Stimulated activated CD8-positive, alpha-beta memory T cell treated with anti-CD3 and anti-CD28 coated beads, Interleukin-7, amount 100 ng/mL, for 48 hours (primary cell): ENCODE data around the gene HARBI1.

Source experiments
- DNase-seq, 2 donors: peaks; one replicate each; pipeline ENCODE4 v3.0.0-alpha.2; 2020; ENCODE audit warnings: low read depth in 1 of 2; ENCODE audit errors: extremely low read depth in 1 of 2

Gene HARBI1

GRCh38 chr11:46633291-46634217, 16.5 kb upstream of the HARBI1 start:
- DNase-seq, result no peak

DNA sequence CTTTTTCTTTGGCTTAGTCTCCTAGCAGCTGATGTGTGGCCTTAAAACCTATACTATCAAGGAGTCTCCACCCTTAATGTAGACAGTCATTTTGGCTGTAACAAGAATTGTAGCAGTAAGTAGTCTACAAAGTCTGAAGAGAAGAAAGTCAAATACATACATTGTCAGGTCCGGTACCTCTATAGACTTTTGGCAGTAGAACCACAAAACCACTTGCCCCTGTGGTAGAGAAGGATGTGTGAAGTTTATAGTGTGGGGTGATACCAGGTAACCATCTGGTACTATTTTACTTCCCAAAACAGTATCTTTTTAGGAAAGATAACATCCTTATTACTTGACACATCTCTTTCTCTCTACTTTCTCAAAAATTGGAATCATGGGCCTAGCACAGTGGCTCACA, 15.5 kb upstream of the HARBI1 start:
- DNase-seq, result no peak

DNA sequence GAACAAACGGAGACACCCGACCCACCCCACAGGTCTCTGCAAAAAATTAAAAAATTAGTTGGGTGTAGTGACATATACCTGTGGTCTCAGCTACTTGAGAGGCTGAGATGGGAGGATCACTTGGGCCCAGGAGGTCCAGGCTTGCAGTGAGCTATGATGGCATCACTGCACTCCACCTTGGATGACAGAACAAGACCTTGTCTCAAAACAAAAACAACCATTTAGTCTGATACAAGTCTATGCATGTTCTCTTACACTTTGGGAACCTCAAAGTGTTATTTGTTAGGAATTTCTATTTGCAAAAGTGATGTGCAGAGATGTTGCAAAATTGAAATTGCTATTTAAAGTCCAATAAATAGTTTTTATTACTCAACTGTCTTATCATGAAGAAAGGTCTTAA, 14.6 kb upstream of the HARBI1 start:
- DNase-seq, result no peak

GRCh38 chr11:46630237-46630636, 13.2 kb upstream of the HARBI1 start:
- no peak for DNase-seq

GRCh38 chr11:46628961-46629360, 11.9 kb upstream of the HARBI1 start:
- DNase-seq, result no peak

GRCh38 chr11:46625406-46625805, 8.4 kb upstream of the HARBI1 start:
- DNase-seq, result no peak

DNA sequence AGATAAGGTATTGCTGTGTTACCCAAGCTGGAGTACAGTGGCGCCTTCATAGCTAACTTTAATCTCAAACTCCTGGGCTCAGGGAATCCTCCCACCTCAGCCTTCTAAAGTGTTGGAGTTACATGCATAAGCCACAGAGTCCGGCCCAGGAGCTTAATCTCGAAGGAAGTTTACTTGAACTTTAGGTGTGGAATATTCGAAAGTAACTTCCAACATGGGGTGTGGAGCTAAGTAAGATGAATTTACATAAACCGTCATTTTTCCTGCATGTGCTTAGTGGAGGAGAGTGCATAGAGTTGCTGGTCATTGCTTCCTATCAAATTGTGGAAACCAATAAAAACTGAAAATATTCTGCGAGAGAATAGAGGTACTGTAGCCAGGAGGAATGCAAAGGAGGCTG, 1.8 kb upstream of the HARBI1 start:
- no peak for DNase-seq

DNA sequence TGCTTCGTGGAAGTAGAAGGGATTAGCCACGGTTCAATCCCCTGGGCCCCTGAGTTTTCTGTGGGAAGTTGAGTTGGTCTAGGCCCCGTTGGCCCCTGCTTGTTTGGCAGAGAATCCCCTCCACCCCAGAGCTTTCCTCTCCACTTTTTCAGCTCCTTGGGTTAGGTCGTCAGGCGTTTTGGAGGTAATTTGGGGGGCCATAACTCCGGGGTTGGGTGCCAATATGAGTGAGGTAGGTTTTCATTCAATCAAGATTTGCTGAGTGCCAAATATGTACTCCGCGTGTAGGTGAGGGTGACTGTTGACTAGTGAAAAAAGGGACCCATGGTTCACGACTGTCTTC, 916 bp upstream of the HARBI1 start:
- no peak for DNase-seq

DNA sequence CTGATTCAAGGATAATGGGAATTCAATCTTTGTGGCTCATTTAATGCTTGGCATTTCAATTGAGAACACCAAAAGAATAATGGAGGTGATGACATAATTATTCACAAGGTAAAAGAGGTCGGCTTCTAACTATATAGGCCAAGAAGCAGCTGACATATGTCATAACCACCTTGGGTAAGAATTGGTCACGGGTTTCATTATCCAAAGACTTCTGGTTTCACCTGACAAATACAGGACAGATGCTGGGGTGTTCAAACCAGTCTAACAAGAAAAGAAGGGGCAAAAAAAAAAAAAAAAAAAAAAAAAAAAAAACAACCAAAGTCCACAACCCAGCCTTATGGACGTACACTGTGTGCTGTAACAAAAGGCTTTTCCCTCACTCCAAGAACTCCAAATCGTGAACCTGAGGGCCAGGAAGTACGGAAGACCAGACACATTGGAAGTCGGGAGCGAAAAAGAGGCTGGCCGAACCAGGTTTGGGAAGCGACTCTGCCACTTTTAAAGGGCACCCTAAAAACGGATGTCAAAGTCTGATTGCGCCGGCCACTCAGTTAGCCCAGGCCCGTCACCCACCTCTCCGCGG, 385 bp downstream of the HARBI1 start:
- DNase-seq, result no peak

DNA sequence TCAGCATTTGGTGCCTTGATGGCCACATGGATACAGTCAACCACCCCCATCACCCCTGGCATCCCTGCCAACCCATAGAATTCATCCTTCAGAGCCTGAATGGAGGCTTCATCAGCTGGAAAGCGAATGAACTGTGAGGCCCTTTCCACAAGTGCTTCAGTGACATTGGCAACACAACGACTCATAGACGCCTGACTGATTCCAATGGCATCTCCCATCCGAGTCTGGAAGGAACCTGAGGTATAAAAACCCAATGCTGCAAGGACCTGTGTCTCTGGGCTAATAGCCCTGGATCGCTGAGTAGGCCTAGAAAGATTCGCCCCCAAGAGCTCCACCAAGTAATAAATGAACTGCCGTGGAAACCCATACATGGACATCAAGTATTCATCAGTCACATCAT, 1.3 kb downstream of the HARBI1 start:
- no peak for DNase-seq

DNA sequence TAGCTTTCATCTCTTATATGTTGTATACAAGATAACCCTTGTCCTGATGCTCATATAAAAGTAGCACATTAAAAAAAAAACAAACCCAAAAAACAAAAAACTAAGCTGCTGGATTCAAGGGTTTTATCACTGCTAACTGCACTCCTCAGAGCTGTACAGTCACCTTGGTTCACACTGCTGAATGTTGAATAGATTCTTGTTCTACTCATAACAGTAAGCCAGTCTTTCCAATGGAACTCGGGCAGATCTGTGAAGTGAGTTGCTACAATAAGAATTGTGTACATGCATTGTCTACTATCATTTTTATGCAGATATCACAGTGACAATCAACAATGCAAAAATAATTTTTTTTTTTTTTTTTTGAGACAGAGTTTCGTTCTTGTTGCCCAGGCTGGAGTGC, 4.7 kb downstream of the HARBI1 start:
- no peak for DNase-seq

DNA sequence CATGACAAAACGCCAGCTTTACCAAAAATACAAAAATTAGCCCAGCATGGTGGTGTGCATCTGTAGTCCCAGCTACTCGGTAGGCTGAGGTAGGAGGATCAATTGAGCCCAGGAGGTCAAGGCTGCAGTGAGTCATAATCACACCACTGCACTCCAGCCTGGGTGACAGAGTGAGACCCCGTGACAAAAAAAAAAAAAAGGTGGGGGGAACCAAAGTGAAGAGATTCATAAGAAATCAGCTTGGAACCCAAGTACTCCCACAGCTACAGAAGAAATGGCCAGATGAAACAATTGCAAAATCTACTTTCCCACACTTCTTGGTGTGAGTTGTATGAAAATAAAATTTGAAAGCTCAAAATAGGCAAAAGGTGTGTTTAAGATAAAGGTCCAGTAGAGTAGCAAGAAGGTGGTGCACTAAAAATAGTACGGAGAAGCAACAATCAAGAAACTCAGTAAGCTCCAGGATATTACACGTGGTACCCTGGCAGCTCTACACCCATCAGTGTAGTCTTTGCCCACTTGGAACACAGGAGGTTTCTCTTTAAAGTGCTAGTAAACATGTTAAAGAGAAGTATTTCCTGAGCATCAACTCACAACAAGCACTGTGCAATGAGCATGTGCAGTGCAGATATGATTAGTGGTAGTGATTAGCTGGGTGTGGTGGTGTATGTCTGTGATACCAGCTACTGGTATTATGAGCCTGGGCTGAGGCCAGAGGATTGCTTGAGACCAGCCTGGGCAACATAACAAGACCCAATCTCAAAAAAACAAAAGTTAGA, 5.3 kb downstream of the HARBI1 start:
- no peak for DNase-seq

DNA sequence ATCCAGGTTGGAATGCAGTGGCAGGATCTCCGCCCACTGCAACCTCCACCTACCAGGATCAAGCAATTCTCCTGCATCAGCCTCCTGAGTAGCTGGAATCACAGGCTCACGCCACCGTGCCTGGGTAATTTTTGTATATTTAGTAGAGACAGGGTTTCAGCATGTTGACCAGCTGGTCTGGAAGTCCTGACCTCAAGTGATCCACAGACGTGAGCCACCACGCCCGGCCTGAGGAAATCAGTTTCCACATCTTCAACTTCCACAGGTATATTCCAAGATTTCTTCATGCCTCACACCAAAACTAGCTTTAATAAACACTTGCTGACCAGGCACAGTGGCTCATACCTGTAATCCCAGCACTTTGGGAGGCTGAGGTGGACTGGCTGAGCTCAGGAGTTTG, 7.6 kb downstream of the HARBI1 start:
- DNase-seq, result no peak

DNA sequence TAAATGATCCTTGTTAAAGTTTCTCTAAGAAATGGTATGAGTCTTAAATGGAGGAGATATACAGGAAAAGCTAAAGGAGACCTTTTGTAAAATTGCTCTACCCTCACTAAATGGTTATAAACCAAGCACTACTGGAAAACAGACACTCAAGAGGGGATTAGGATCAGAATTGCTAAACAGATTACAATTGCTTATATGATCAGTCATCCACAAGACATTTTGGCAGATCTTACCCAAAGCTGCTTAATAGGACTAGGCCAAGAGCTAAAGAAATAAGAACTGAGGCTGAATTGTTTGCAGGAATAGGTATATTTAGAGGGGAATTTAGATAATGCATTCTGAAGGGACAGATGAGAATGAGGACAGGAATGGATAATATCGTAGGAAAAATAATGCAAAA, 9.5 kb downstream of the HARBI1 start:
- no peak for DNase-seq

DNA sequence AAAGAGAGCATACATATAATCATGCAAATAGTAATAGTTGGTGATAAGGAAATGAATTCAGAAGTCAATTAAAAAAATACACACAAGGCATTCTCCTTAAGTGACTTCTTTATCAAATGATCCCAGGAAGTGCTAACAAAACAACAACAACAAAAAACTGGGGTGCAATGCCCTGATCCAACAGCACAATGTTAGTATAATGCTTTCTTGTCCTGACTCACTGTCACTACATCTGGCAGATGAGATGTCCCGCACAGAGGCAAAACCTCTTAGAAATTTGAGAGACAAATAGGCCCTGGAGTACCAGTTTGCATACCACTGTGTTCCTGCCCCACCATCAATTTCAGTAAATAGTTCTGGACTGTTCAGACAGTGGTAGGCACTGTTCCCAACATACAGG, 12.2 kb downstream of the HARBI1 start:
- no peak for DNase-seq

- DNase-seq, result no peak
Observed at GRCh38 chr11:46603704-46604308, 13.2 kb downstream of the HARBI1 start.

DNA sequence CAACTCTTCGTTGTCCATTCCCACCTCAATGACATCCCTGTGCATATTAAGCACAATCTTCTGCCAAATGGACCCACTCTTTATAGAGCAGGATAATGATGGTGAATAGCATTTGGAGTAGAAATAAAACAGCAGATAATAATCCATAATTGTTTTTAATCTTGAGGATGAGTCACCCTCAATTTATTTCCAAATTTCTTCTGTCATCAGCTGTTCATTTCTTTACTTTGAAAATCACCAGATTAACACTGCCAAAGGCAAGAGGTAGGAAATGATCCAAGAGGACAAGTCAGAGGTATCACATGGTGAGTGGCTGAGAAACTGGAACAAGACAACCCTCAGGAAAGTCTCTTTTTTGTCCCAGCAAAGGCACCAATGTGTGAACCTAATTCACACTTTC, 15.9 kb downstream of the HARBI1 start:
- DNase-seq, result no peak

DNA sequence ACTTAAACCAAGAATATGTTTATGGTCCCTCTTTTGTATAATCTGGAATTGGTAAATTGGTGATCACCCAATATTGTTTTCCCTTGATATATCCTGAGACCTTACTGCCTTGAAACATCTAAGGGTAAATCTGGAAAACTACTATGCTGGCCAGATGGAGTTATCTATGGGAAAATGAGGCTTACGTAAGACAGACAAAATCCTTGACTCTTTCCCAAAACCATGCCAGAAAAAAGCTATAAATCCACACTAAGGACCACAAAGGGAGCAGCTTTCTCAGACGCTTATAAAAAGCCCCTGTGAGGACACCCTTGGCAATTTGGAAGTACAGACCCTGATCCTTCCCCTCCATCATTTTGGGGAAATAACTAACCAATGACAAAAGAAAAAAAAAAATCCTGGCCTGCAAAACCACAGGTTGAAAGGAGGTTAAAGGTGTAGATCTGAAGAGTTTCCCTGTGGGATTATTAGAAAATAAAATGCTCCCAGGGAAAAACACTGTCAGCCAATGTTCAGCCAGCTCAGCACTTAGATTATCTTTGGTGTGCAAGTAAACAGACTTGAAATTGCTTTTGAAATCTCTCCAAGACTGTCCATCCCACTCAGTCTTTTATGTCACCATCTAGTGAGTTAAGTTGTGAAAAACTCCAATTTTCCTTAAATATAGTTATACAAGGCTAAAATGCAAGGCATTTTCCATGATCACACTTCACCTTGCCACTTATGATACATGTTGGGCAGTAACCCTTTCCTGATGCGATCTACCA, 16.6 kb downstream of the HARBI1 start:
- DNase-seq, result no peak

DNA sequence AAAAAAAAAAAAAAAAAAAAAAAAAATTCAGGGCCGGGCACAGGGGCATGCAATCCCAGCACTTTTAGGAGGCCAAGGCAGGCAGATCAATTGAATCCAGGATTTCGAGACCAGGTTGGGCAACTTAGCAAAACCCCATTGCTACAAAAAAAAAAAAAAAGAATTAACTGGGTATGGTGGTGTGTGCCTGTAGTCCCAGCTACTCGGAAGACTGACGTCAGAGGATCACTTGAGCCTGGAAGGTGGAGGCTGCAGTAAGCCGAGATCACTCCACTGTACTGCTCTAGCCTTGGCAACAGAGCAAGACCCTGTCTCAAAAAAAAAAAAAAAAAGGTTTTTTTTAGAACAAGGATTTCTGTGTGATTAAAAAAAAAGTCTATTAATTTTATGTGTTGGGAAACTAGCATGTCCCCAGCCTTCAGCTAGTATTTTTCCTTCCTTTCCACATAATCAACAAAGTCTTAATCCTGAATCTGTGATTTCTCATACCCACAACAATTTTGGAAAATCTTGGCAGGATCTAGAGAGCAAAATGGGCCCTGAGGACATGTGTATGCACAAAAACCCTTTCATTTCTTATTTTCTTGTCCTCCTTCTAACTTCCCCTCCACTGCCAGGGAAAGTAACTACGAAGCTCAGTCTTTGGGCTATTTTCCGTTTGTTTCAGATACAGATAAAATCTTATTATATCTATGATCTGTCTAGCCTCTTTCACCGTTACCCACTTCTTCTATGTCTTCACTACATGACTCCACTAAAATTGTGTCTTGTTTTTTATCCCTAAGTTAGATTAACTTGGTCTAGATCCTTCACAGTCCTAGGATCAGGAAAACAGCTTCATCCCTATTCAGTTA, 17.5 kb downstream of the HARBI1 start:
- no peak for DNase-seq
